K562 (cell line): ENCODE results near the gene ZNF22. TPM values are rescaled to one million over a fixed set of nuclear protein-coding genes. Genes with fewer than 3 reads are reported as not detected.

Experiments
- CREB1 ChIP-seq, 2 experiments: sonication (generic) in 1 of 2; formaldehyde crosslinking in 1 of 2; IDR thresholded peaks; 2 replicates each; pipeline versions ENCODE4 v1.6.1 to v1.8.0; 2012 to 2022; ENCODE audit warnings: inconsistent platforms in 1 of 2, mild to moderate bottlenecking in 1 of 2, missing genetic modification reagents in 1 of 2, moderate library complexity in 1 of 2
- ETS1 ChIP-seq: conservative IDR thresholded peaks from 2 replicates; pipeline ENCODE4 v1.6.1; 2011; ENCODE audit warnings: low read depth, mild to moderate bottlenecking, low read length; ENCODE audit not compliant: control insufficient read depth
- FOXP1 ChIP-seq: sonication (generic); formaldehyde crosslinking; IDR thresholded peaks from 2 replicates; pipeline ENCODE4 v1.8.0; 2022; ENCODE audit warnings: mild to moderate bottlenecking, missing genetic modification reagents
- GTF2A2 ChIP-seq: IDR thresholded peaks from 2 replicates; pipeline ENCODE4 v1.6.1; 2016; ENCODE audit warnings: mild to moderate bottlenecking, missing genetic modification characterization, missing compliant biosample characterization
- HES1 ChIP-seq: fragments of 450-650 bp; IDR thresholded peaks from 2 replicates; pipeline ENCODE4 v1.6.1; 2016; ENCODE audit warnings: low read depth, mild to moderate bottlenecking, moderate library complexity
- JUND ChIP-seq, 2 experiments: IDR thresholded peaks; 2 replicates in 1 of 2; 3 replicates in 1 of 2; pipeline ENCODE4 v1.6.1; 2011; ENCODE audit warnings: borderline replicate concordance in 2 of 2, low read depth in 2 of 2, low read length in 2 of 2, improper control_type of control experiment in 1 of 2, missing biosample characterization in 1 of 2, missing genetic modification characterization in 1 of 2, missing genetic modification reagents in 1 of 2
- KAT8 ChIP-seq: fragments of 450-650 bp; IDR thresholded peaks from 2 replicates; pipeline ENCODE4 v1.6.1; 2016; ENCODE audit warnings: low read depth, mild to moderate bottlenecking
- KDM4B ChIP-seq, 2 experiments: fragments of 450-650 bp in 1 of 2; sonication (generic) in 1 of 2; IDR thresholded peaks; 2 replicates each; pipeline ENCODE4 v1.6.1; 2016 to 2017; ENCODE audit warnings: borderline replicate concordance in 2 of 2, antibody characterized with exemption in 1 of 2, low read depth in 1 of 2, mild to moderate bottlenecking in 1 of 2
- NCOA4 ChIP-seq: fragments of 450-650 bp; IDR thresholded peaks from 2 replicates; pipeline ENCODE4 v1.6.1; 2018; ENCODE audit warnings: mild to moderate bottlenecking; ENCODE audit not compliant: partially characterized antibody
- RBM25 ChIP-seq: fragments of 200-400 bp; formaldehyde crosslinking; IDR thresholded peaks from 2 replicates; pipeline ENCODE4 v1.6.1; 2018; ENCODE audit warnings: low read length, low read depth, moderate library complexity; ENCODE audit not compliant: severe bottlenecking
- SIN3A ChIP-seq, 2 experiments: fragments of 150-350 bp in 1 of 2; IDR thresholded peaks; 2 replicates each; pipeline ENCODE4 v1.6.1; 2011 to 2016; ENCODE audit warnings: borderline replicate concordance in 2 of 2, low read depth in 2 of 2, low read length in 2 of 2, mild to moderate bottlenecking in 2 of 2, moderate library complexity in 2 of 2; ENCODE audit not compliant: control insufficient read depth in 1 of 2
- SMAD4 ChIP-seq: fragments of 250-450 bp; sonication (Bioruptor Pico); conservative IDR thresholded peaks from 2 replicates; pipeline ENCODE4 v1.8.0; 2021; ENCODE audit warnings: inconsistent platforms, mild to moderate bottlenecking, moderate library complexity
- SMARCC2 ChIP-seq: fragments of 450-650 bp; IDR thresholded peaks from 2 replicates; pipeline ENCODE4 v1.6.1; 2017; ENCODE audit warnings: antibody characterized with exemption, moderate library complexity, mild to moderate bottlenecking, low read depth
- SMC3 ChIP-seq: conservative IDR thresholded peaks from 2 replicates; pipeline ENCODE4 v1.6.1; 2011; ENCODE audit warnings: low read depth, low read length, improper control_type of control experiment; ENCODE audit not compliant: insufficient read depth
- TBL1XR1 ChIP-seq, 2 experiments: IDR thresholded peaks; 2 replicates each; pipeline ENCODE4 v1.6.1; 2012; ENCODE audit warnings: improper control_type of control experiment in 2 of 2, low read length in 2 of 2, mild to moderate bottlenecking in 1 of 2
- TCF3 ChIP-seq: sonication (generic); formaldehyde crosslinking; IDR thresholded peaks from 2 replicates; pipeline ENCODE4 v1.4.0; 2020; ENCODE audit warnings: mild to moderate bottlenecking, missing genetic modification reagents
- ZNF224 ChIP-seq: sonication (generic); formaldehyde crosslinking; IDR thresholded peaks from 2 replicates; pipeline ENCODE4 v1.8.0; 2022; ENCODE audit warnings: mild to moderate bottlenecking, missing genetic modification reagents
- ZNF232 ChIP-seq: sonication (generic); formaldehyde crosslinking; IDR thresholded peaks from 2 replicates; pipeline ENCODE4 v1.8.0; 2022; ENCODE audit warnings: mild to moderate bottlenecking, missing genetic modification reagents
- ZNF609 ChIP-seq: sonication (generic); formaldehyde crosslinking; IDR thresholded peaks from 2 replicates; pipeline ENCODE4 v1.8.1; 2023; ENCODE audit warnings: missing genetic modification reagents, mild to moderate bottlenecking, borderline replicate concordance
- ZNF75A ChIP-seq: fragments of 450-650 bp; formaldehyde crosslinking; IDR thresholded peaks from 2 replicates; pipeline ENCODE4 v1.4.0; 2020; ENCODE audit warnings: mild to moderate bottlenecking
- polyA plus RNA-seq, 8 experiments: library from polyadenylated mRNA; depleted of rRNA in 4 of 8; stranded (reverse) in 5 of 8; unstranded in 3 of 8; fragments of >200 nt; fragmentation: Nextera tagmentation in 2 of 8; fragmentation: Illumina TruSeq in 1 of 8; extraction: Ambion mirVana in 2 of 8; extraction: Trizol in 1 of 8; gene quantifications; 2 replicates each; pipeline versions ENCODE4 v1.2.1 to v1.2.3, GENCODE V29; 2011 to 2014; ENCODE audit warnings: inconsistent platforms in 1 of 8, missing spikeins in 1 of 8
- total RNA-seq, 7 experiments: library from RNA; depleted of rRNA in 6 of 7; stranded (reverse); fragments of >200 nt in 6 of 7; fragmentation: Illumina TruSeq in 2 of 7; extraction: Trizol in 2 of 7; gene quantifications; 2 replicates each; pipeline versions ENCODE4 v1.2.1 to v1.2.3, GENCODE V29; 2011 to 2021; ENCODE audit warnings: low replicate concordance in 1 of 7

The ZNF22 gene
- total and polyA plus RNA-seq, 9 of the 15 experiments (the other 6 are each of a cell fraction or from before 2014, with no cell fraction given), result 36.2 to 98.7 (median 51.2) TPM

- no peak for TF ChIP-seq ZNF609 (CRISPR knock-in tag)
- peak; percentile 93 for TF ChIP-seq FOXP1 (CRISPR knock-in tag)
- peak; percentile 41 for TF ChIP-seq RBM25
- TF ChIP-seq CREB1 (IDR thresholded peaks at IDR 0.05), result no peak
- TF ChIP-seq CREB1 (CRISPR knock-in tag; IDR thresholded peaks at IDR 0.05), result peak; percentile 50
- TF ChIP-seq SMAD4 (CRISPR knock-in tag), result peak; percentile 93
- no peak for TF ChIP-seq TCF3 (CRISPR knock-in tag)
- peak; percentile 47 to 53; a peak in 2 of 4 replicates for TF ChIP-seq SIN3A (IDR thresholded peaks at IDR 0.05; ENCODE audit: borderline replicate concordance in 2 of 2, control insufficient read depth in 1 of 2, low read depth in 2 of 2, low read length in 2 of 2)
- TF ChIP-seq KAT8, result no peak
- peak; percentile 81 for TF ChIP-seq ZNF224 (CRISPR knock-in tag)
- TF ChIP-seq ZNF75A (CRISPR knock-in tag), result no peak
- peak; percentile 84; the same call in 1 of the 2 replicates for TF ChIP-seq ZNF232
- TF ChIP-seq JUND (IDR thresholded peaks at IDR 0.05; ENCODE audit: borderline replicate concordance, low read depth, low read length), result peak; percentile 47
- no peak; the same call in 2 of the 3 replicates for TF ChIP-seq JUND (tag; IDR thresholded peaks at IDR 0.05; ENCODE audit: borderline replicate concordance, low read depth, low read length)
- TF ChIP-seq TBL1XR1 (IDR thresholded peaks at IDR 0.05; ENCODE audit: low read length in 2 of 2), result peak in 1 of 2 experiments; percentile 8; a peak in 1 of 4 replicates
- 0 out of 2 replicates have a peak, but pooled peaks have one; percentile 12 for TF ChIP-seq SMC3
- no peak for TF ChIP-seq HES1
- TF ChIP-seq GTF2A2 (tag), result peak; percentile 66; the same call in 1 of the 2 replicates
- TF ChIP-seq SMARCC2, result no peak
- no peak; a peak in 1 of 4 replicates for TF ChIP-seq KDM4B (IDR thresholded peaks at IDR 0.05; ENCODE audit: borderline replicate concordance in 2 of 2, low read depth in 1 of 2)
- TF ChIP-seq ETS1, result 0 out of 2 replicates have a peak, but pooled peaks have one; percentile 23
- TF ChIP-seq NCOA4, result no peak
Observed at GRCh38 chr10:45000752-45001380, at the start of gene ZNF22 (continued).
